ENCODE results near the gene C1QTNF6. TPM values are rescaled to one million over a fixed set of nuclear protein-coding genes. Genes with fewer than 3 reads are reported as not detected.

Gene C1QTNF6
- total RNA-seq, 6 experiments from 2014 or later, result 3.3 to 5.0 (median 4.0) TPM

DNA sequence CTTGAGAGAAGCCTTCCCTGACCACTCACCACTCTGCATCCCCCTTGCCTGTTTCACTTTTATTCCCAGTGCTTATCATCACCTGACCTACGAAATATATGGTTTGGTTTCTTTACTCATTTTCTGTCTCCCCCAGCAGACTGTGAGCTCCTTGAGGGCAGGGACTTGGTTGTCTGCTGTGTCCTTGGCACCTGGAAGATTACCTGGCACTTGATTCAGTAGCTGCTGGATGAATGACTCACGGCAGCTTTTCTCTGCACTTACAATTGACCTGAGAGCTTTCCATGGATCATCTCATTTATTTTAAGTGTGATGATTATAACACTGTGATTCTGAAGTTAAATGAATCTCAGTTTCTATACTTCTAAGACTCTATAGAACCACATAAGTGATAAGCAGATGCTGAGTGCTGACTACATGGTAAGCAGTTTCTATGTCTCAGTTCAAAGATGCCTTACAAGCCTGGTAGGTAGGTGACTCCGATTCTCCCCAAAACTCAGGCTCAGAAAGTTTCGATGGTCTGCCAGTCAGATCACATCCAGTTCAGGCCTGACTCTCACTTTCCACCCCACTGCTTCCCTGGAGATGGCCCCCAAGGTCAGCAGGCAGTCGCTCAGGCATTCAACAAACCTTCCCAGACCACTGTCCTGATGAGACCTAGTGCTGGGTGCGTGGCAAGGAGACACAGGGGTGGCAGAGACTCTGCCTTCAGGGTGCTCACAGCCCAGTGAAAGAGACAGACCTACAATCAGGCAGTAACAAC is 50.0 kb downstream of the C1QTNF6 start:
- Mint-ChIP-seq H3K4me1 (ENCODE audit: low read depth) (peaks cover 9% of the 10 kb centered on the region), H3K9me3 (no peaks in the 10 kb centered on the region), H3K27ac (no peak overlapping the region), H3K36me3 (ENCODE audit: low read depth) (no peaks in the 10 kb centered on the region), H3K4me3 (no peak overlapping the region), H3K27me3 (ENCODE audit: insufficient read depth) (peaks cover 36% of the 10 kb centered on the region)
- TF ChIP-seq, protein P1, sequence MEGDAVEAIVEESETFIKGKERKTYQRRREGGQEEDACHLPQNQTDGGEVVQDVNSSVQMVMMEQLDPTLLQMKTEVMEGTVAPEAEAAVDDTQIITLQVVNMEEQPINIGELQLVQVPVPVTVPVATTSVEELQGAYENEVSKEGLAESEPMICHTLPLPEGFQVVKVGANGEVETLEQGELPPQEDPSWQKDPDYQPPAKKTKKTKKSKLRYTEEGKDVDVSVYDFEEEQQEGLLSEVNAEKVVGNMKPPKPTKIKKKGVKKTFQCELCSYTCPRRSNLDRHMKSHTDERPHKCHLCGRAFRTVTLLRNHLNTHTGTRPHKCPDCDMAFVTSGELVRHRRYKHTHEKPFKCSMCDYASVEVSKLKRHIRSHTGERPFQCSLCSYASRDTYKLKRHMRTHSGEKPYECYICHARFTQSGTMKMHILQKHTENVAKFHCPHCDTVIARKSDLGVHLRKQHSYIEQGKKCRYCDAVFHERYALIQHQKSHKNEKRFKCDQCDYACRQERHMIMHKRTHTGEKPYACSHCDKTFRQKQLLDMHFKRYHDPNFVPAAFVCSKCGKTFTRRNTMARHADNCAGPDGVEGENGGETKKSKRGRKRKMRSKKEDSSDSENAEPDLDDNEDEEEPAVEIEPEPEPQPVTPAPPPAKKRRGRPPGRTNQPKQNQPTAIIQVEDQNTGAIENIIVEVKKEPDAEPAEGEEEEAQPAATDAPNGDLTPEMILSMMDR (IDR thresholded peaks at IDR 0.05), result no peak
- no peak for DNase-seq

DNA sequence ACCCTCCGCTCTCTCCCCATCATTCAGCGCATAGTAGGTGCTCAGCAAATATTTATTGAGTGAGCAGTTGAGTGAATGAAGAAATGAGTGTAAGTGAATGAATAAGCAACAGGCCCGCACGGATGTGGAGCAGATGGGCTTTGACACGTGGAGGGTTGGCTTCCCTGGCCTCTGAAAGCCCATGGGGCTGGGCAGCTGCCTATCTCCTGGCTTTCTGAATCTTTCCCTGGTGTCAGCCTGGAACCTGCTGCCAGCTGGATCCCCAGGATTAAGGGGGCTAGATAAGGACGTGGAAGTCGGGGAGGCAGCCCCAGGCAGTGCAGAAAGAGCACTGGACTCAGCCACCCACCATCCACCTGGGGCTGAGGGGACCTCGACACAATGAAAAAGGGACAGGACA is 50.9 kb downstream of the C1QTNF6 start:
- H3K4me1 Mint-ChIP-seq (ENCODE audit: low read depth), result peaks cover 9% of the 10 kb centered on the region
- TF ChIP-seq, protein P1 (IDR thresholded peaks at IDR 0.05), result no peak
- no peak overlapping the region for H3K4me3 Mint-ChIP-seq
- H3K27me3 Mint-ChIP-seq (ENCODE audit: insufficient read depth), result peaks cover 41% of the 10 kb centered on the region
- H3K27ac Mint-ChIP-seq, result no peak overlapping the region
- H3K9me3 Mint-ChIP-seq, result no peaks in the 10 kb centered on the region
- DNase-seq, result no peak
- no peaks in the 10 kb centered on the region for H3K36me3 Mint-ChIP-seq (ENCODE audit: low read depth)

DNA sequence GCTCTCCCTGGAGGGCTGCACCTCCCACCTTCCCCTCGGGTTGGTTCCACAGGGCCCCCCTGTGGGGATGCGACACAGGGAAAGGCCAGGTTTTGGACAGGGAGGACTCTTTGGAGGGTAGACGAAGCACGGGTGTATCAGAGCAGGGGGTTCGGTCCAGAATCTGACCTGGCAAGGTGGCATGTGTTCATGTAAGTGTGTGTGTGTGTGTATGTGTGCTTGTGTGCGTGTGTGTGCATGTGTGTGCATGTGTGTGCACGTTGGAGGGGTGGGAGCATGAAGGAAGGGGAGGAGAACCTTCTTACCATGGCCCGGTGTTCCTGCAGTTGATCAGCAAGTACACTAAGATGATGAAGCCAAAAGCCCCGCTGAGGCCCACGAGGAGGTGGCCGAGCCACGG is 53.0 kb downstream of the C1QTNF6 start:
- peaks cover 46% of the 10 kb centered on the region for H3K27me3 Mint-ChIP-seq (ENCODE audit: insufficient read depth)
- H3K4me1 Mint-ChIP-seq (ENCODE audit: low read depth), result peaks cover 9% of the 10 kb centered on the region
- no peaks in the 10 kb centered on the region for H3K36me3 Mint-ChIP-seq (ENCODE audit: low read depth)
- no peaks in the 10 kb centered on the region for H3K9me3 Mint-ChIP-seq
- no peak for DNase-seq
- no peak overlapping the region for H3K27ac Mint-ChIP-seq
- TF ChIP-seq, protein P1 (IDR thresholded peaks at IDR 0.05), result no peak
- no peak overlapping the region for H3K4me3 Mint-ChIP-seq

DNA sequence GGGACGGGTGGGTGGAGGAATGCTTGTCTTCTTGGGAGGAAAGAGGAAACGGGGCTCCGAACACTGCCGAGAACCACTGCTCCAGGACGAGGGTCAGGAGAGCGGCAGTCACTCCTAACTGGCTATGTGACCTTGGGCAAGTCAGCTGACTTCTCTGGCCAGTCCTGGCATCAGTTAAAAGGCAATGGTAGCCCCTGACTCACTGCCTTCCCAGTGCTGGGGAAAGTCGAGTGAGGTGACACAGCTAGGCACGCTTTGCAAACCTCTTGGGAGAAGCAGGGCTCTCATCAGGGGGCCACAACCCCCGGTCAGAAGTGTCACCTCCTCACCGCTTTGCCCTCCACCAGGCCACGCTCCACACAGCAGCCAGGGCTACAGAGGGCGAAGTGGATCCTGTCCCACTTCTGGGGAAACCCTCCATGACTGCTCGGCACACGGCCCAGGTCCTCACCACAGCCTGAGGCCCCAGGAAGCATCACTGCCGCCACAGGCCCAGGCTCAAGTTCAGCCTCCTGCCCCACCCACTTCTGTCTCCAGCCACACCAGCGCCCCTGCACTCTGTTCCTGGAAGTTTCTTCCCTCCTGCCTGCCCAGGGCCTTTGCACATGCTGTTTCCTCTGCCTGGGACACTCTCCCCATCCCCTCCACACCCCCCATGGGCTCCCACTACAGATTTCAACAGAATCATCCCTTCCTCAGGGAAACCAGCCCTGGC is 54.6 kb downstream of the C1QTNF6 start:
- Mint-ChIP-seq H3K9me3 (no peaks in the 10 kb centered on the region), H3K4me3 (no peak overlapping the region), H3K27me3 (ENCODE audit: insufficient read depth) (peaks cover 45% of the 10 kb centered on the region), H3K4me1 (ENCODE audit: low read depth) (peaks cover under 1% of the 10 kb centered on the region; the same call in 1 of the 2 replicates), H3K36me3 (ENCODE audit: low read depth) (no peaks in the 10 kb centered on the region), H3K27ac (no peak overlapping the region)
- TF ChIP-seq, protein P1 (IDR thresholded peaks at IDR 0.05), result no peak
- no peak for DNase-seq

DNA sequence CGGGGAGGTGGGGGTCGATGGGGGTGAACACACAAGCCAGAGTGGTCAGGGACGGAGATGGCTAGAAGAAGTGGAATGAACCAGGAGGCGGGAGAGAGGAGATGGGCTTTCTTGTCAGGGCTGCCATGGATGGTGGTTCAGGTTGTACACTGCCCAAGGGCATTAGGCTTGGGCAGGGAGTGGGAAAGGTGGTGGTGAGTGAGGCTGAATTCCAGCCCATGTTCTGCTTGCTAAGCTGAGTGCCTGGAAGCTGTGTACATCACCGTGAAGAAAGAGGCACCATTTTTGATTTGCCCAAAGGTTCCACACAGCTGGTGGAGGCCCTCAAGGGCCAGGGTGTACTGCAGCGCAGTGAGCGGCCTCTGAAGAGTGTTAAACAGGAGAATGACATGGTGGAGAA is 55.3 kb downstream of the C1QTNF6 start:
- Mint-ChIP-seq H3K36me3 (ENCODE audit: low read depth) (no peaks in the 10 kb centered on the region), H3K4me3 (no peak overlapping the region), H3K27ac (no peak overlapping the region), H3K4me1 (ENCODE audit: low read depth) (no peaks in the 10 kb centered on the region), H3K9me3 (no peaks in the 10 kb centered on the region), H3K27me3 (ENCODE audit: insufficient read depth) (peaks cover 44% of the 10 kb centered on the region)
- TF ChIP-seq, protein P1 (IDR thresholded peaks at IDR 0.05), result no peak
- DNase-seq, result no peak

Other genes with a start within 250 kb of the C1QTNF6 start
- gene TST, start 168.8 kb downstream of the C1QTNF6 start, total RNA-seq (2021; fragmentation: NEBNext Ultra II Directional; extraction: Animal tissue kit (Norgen Biotek cat#: 25700)), result 10 to 100 TPM; 18.6 to 32.8 (median 21.7) TPM
- gene MPST, start 168.5 kb downstream of the C1QTNF6 start, total RNA-seq (2021; fragmentation: NEBNext Ultra II Directional; extraction: Animal tissue kit (Norgen Biotek cat#: 25700)), result 10 to 100 TPM; 24.9 to 35.5 (median 27.5) TPM
- gene KCTD17, start 136.5 kb downstream of the C1QTNF6 start, total RNA-seq (2021; fragmentation: NEBNext Ultra II Directional; extraction: Animal tissue kit (Norgen Biotek cat#: 25700)), result 10 to 100 TPM; 39.8 to 46.4 (median 43.3) TPM
- not detected for gene TMPRSS6, start 78.5 kb downstream of the C1QTNF6 start, total RNA-seq (2021; fragmentation: NEBNext Ultra II Directional; extraction: Animal tissue kit (Norgen Biotek cat#: 25700))
- not detected for gene IL2RB, start 38.3 kb downstream of the C1QTNF6 start, total RNA-seq (2021; fragmentation: NEBNext Ultra II Directional; extraction: Animal tissue kit (Norgen Biotek cat#: 25700))
- gene SSTR3, start 24.2 kb upstream of the C1QTNF6 start, total RNA-seq (2021; fragmentation: NEBNext Ultra II Directional; extraction: Animal tissue kit (Norgen Biotek cat#: 25700)), result not detected
- gene RAC2, start 56.0 kb upstream of the C1QTNF6 start, total RNA-seq (2021; fragmentation: NEBNext Ultra II Directional; extraction: Animal tissue kit (Norgen Biotek cat#: 25700)), result 10 to 100 TPM; 29.9 to 57.2 (median 53.5) TPM
- under 1 TPM in 1 of 6 experiments, not detected in 5; 0.28 TPM for gene CYTH4, start 94.3 kb upstream of the C1QTNF6 start, total RNA-seq (2021; fragmentation: NEBNext Ultra II Directional; extraction: Animal tissue kit (Norgen Biotek cat#: 25700))
- 1 to 10 TPM; 1.2 to 5.8 (median 1.4) TPM for gene ELFN2, start 239.2 kb upstream of the C1QTNF6 start, total RNA-seq (2021; fragmentation: NEBNext Ultra II Directional; extraction: Animal tissue kit (Norgen Biotek cat#: 25700))